Brain microvascular endothelial cell (primary cell): ENCODE results near the gene CARNS1.

Source experiments
- DNase-seq: peaks from one replicate; pipeline ENCODE4 v3.0.0-alpha.2; 2020
- H3K27ac ChIP-seq: fragments of 250-450 bp; sonication (Bioruptor Pico); 2 replicates; pipeline ENCODE4 v1.5.1; 2020; ENCODE audit warnings: mild to moderate bottlenecking, moderate library complexity
- H3K27me3 ChIP-seq: fragments of 250-450 bp; sonication (Bioruptor Pico); replicated peaks from 2 replicates; pipeline ENCODE4 v1.5.1; 2020; ENCODE audit warnings: mild to moderate bottlenecking
- H3K36me3 ChIP-seq: fragments of 250-450 bp; sonication (Bioruptor Pico); replicated peaks from 2 replicates; pipeline ENCODE4 v1.5.1; 2020; ENCODE audit warnings: mild to moderate bottlenecking
- H3K4me3 ChIP-seq: 2 replicates; pipeline ENCODE4 v1.5.1; 2011; ENCODE audit warnings: low read depth, mild to moderate bottlenecking, control low read depth, low read length, moderate library complexity
- CTCF ChIP-seq: IDR thresholded peaks from 2 replicates; pipeline ENCODE4 v1.5.1; 2011; ENCODE audit warnings: low read depth, mild to moderate bottlenecking, moderate library complexity, low read length, control low read depth, inconsistent platforms; ENCODE audit errors: missing control alignments
- in situ Hi-C: cut with HindIII; loops from 2 replicates; pipeline ENCODE4 v1.10.0; 2017; ENCODE audit warnings: low sequenced_read_pairs, low pct_ligation_motif_present

CARNS1 gene

GRCh38 chr11:67413266-67413849 is 2.1 kb upstream of the CARNS1 start:
- no peak for TF ChIP-seq CTCF
- no peaks in the 10 kb centered on the region for H3K36me3 ChIP-seq
- no peak for DNase-seq
- no peak overlapping the region for H3K4me3 ChIP-seq
- no peak overlapping the region for H3K27ac ChIP-seq
- in situ Hi-C loops: no loop called here
- peaks cover 15% of the 10 kb centered on the region for H3K27me3 ChIP-seq

- no peak for TF ChIP-seq CTCF
- Histone ChIP-seq H3K27me3 (peaks cover 10% of the 10 kb centered on the region), H3K36me3 (no peaks in the 10 kb centered on the region), H3K27ac (no peak overlapping the region), H3K4me3 (no peak overlapping the region)
- in situ Hi-C loops: no loop called here
- DNase-seq: no peak
Measured at GRCh38 chr11:67416416-67417335, 1.2 kb downstream of the CARNS1 start.

GRCh38 chr11:67417425-67417824 is 1.9 kb downstream of the CARNS1 start:
- H3K4me3 ChIP-seq: no peak overlapping the region
- TF ChIP-seq CTCF: no peak
- DNase-seq: no peak
- H3K27me3 ChIP-seq: peaks cover 6% of the 10 kb centered on the region
- no peak overlapping the region for H3K27ac ChIP-seq
- in situ Hi-C loops: no loop called here
- H3K36me3 ChIP-seq: no peaks in the 10 kb centered on the region

- DNase-seq: no peak
- H3K4me3 ChIP-seq: no peak overlapping the region
- no peak overlapping the region for H3K27ac ChIP-seq
- no peaks in the 10 kb centered on the region for H3K36me3 ChIP-seq
- in situ Hi-C loops: no loop called here
- TF ChIP-seq CTCF: no peak
- H3K27me3 ChIP-seq: peaks cover 5% of the 10 kb centered on the region
Measured at GRCh38 chr11:67418476-67419281, 3.2 kb downstream of the CARNS1 start.

GRCh38 chr11:67419325-67420049 is 4.0 kb downstream of the CARNS1 start:
- Histone ChIP-seq H3K4me3 (no peak overlapping the region), H3K27me3 (peaks cover 5% of the 10 kb centered on the region), H3K27ac (no peak overlapping the region)

More at GRCh38 chr11:67419325-67420049, 4.0 kb downstream of the CARNS1 start:
- no peak for TF ChIP-seq CTCF
- H3K36me3 ChIP-seq: no peaks in the 10 kb centered on the region
- no peak for DNase-seq
- in situ Hi-C loops: no loop called here
